Natural killer cell (primary cell): ENCODE results near the gene BCL6B. TPM values are rescaled to one million over a fixed set of nuclear protein-coding genes. Genes with fewer than 3 reads are reported as not detected.

Source experiments
- ATAC-seq, 3 donors: fragments of 150-1000 bp in 2 of 3; fragments of 200-7000 bp in 1 of 3; cut with Tn5 transposase; 1 replicate in 1 of 3; 2 replicates in 2 of 3; pipeline ENCODE4 v1.10.0; 2021; ENCODE audit warnings: mild to moderate bottlenecking in 2 of 3, moderate library complexity in 2 of 3
- DNase-seq, 2 donors: peaks; one replicate each; pipeline versions ENCODE4 v3.0.0 to v3.0.0-alpha.2; 2013 to 2021; ENCODE audit warnings: mixed read lengths in 1 of 2
- H3K27ac ChIP-seq: one replicate; pipeline ENCODE4 v1.5.1; 2013; ENCODE audit warnings: mild to moderate bottlenecking, low read length
- H3K27me3 ChIP-seq: one replicate; pipeline ENCODE4 v1.6.1; 2013; ENCODE audit warnings: low read length; ENCODE audit not compliant: control insufficient read depth, insufficient read depth
- H3K36me3 ChIP-seq: one replicate; pipeline ENCODE4 v1.6.1; 2013; ENCODE audit warnings: low read length; ENCODE audit not compliant: control insufficient read depth, insufficient read depth
- H3K4me1 ChIP-seq: one replicate; pipeline ENCODE4 v1.6.1; 2013; ENCODE audit warnings: low read length; ENCODE audit not compliant: control insufficient read depth, insufficient read depth
- H3K4me3 ChIP-seq: one replicate; pipeline ENCODE4 v1.5.1; 2013; ENCODE audit warnings: low read length
- H3K9me3 ChIP-seq: one replicate; pipeline ENCODE4 v1.6.1; 2013; ENCODE audit warnings: low read length; ENCODE audit not compliant: control insufficient read depth, insufficient read depth
- H3K27ac Mint-ChIP-seq, 2 donors: one replicate each; pipeline ENCODE4 v1.8.0; 2022; ENCODE audit warnings: mild to moderate bottlenecking in 2 of 2, mixed read lengths in 2 of 2, moderate library complexity in 1 of 2
- H3K27me3 Mint-ChIP-seq, 2 donors: one replicate each; pipeline ENCODE4 v1.8.0; 2022; ENCODE audit warnings: low read depth in 2 of 2, mixed read lengths in 2 of 2
- H3K36me3 Mint-ChIP-seq: one replicate; pipeline ENCODE4 v1.8.0; 2022; ENCODE audit warnings: mixed read lengths
- H3K4me1 Mint-ChIP-seq, 2 donors: one replicate each; pipeline ENCODE4 v1.8.0; 2022; ENCODE audit warnings: mixed read lengths in 2 of 2
- H3K4me3 Mint-ChIP-seq: one replicate; pipeline ENCODE4 v1.8.0; 2022; ENCODE audit warnings: mild to moderate bottlenecking, moderate library complexity, mixed read lengths
- H3K9me3 Mint-ChIP-seq, 2 donors: one replicate each; pipeline ENCODE4 v1.8.0; 2022; ENCODE audit warnings: mixed read lengths in 2 of 2
- WGBS: methylation state at CpG from one replicate; pipeline ENCODE4 v1.1.7; 2013; ENCODE audit warnings: missing lambda C conversion rate; ENCODE audit not compliant: insufficient coverage; 5-methylcytosine and 5-hydroxymethylcytosine counted together
- intact Hi-C: fragments of 100-400 bp; cut with micrococcal nuclease; formaldehyde crosslinking; loops from one replicate; pipeline ENCODE4 v1.14.2; 2022
- total RNA-seq, 4 donors: library from RNA; stranded (reverse); fragments of 120-200 nt in 1 of 4; gene quantifications; one replicate each; pipeline versions ENCODE4 v1.2.3 to v1.2.4, GENCODE V29; 2013 to 2022
- TF ChIP-seq, protein P1 (sequence below): fragments of 200-600 bp; IDR thresholded peaks from one replicate; pipeline ENCODE4 v1.8.0; 2022; ENCODE audit warnings: antibody characterized with exemption

Gene BCL6B
- total RNA-seq, 3 donors from 2014 or later (not counting 1 experiment from before 2014, with no cell fraction given), result 0.49 to 0.84 TPM; not detected in 1

- Mint-ChIP-seq H3K4me3 (no peak overlapping the region), H3K9me3 (peaks cover 8% of the 10 kb centered on the region in 2 donors), H3K4me1 (peaks cover 0 to under 1% of the 10 kb centered on the region in 2 donors), H3K27ac (no peak overlapping the region), H3K27me3 (peaks cover under 1 to 7% of the 10 kb centered on the region in 2 donors), H3K36me3 (peaks cover 12% of the 10 kb centered on the region)
- ATAC-seq, result no peak
- Histone ChIP-seq H3K36me3 (no peaks in the 10 kb centered on the region), H3K4me1 (no peaks in the 10 kb centered on the region), H3K27ac (no peak overlapping the region), H3K4me3 (no peak overlapping the region), H3K9me3 (peaks cover 13% of the 10 kb centered on the region), H3K27me3 (no peaks in the 10 kb centered on the region)
- TF ChIP-seq, protein P1, sequence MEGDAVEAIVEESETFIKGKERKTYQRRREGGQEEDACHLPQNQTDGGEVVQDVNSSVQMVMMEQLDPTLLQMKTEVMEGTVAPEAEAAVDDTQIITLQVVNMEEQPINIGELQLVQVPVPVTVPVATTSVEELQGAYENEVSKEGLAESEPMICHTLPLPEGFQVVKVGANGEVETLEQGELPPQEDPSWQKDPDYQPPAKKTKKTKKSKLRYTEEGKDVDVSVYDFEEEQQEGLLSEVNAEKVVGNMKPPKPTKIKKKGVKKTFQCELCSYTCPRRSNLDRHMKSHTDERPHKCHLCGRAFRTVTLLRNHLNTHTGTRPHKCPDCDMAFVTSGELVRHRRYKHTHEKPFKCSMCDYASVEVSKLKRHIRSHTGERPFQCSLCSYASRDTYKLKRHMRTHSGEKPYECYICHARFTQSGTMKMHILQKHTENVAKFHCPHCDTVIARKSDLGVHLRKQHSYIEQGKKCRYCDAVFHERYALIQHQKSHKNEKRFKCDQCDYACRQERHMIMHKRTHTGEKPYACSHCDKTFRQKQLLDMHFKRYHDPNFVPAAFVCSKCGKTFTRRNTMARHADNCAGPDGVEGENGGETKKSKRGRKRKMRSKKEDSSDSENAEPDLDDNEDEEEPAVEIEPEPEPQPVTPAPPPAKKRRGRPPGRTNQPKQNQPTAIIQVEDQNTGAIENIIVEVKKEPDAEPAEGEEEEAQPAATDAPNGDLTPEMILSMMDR, result no peak
- 87% methylated on average over 4 of the region's 4 CpGs for WGBS
- DNase-seq, result no peak
- intact Hi-C loops, result no loop called here
Observed at GRCh38 chr17:7064261-7064660, 41.4 kb downstream of the BCL6B start.

DNA sequence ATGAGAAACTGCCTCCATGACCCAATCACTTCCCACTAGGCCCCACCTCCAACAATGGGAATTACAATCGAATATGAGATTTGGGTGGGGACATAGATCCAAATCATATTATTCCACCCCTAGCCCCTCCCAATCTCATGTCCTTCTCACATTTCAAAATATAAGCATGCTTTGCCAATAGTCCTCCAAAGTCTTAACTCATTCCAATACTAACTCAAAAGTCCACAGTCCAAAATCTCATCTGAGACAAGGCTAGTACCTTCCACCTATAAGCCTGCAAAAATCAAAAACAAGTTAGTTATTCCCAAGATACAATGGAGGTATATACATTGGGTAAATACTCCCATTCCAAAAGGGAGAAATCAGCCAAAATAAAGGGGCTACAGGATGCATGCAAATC, 44.3 kb downstream of the BCL6B start:
- TF ChIP-seq, protein P1, result no peak
- peaks cover 12% of the 10 kb centered on the region for H3K36me3 Mint-ChIP-seq
- no peak overlapping the region for H3K27ac Mint-ChIP-seq

GRCh38 chr17:7068268-7068667, 45.4 kb downstream of the BCL6B start:
- TF ChIP-seq, protein P1, result no peak
- H3K27me3 ChIP-seq, result no peaks in the 10 kb centered on the region
- WGBS, result no CpG with 5 or more reads among the region's 1 CpG
- ATAC-seq (no peak), DNase-seq (no peak)
- no peak overlapping the region for H3K4me3 ChIP-seq
- peaks cover 8% of the 10 kb centered on the region in 2 donors for H3K9me3 Mint-ChIP-seq
- H3K27ac Mint-ChIP-seq, result no peak overlapping the region
- no peaks in the 10 kb centered on the region for H3K4me1 ChIP-seq
- intact Hi-C loops, result no loop called here
- H3K9me3 ChIP-seq, result peaks cover 13% of the 10 kb centered on the region
- no peaks in the 10 kb centered on the region for H3K36me3 ChIP-seq
- peaks cover 0 to 6% of the 10 kb centered on the region in 2 donors for H3K4me1 Mint-ChIP-seq
- H3K27ac ChIP-seq, result no peak overlapping the region
- no peak overlapping the region for H3K4me3 Mint-ChIP-seq
- peaks cover 12% of the 10 kb centered on the region for H3K36me3 Mint-ChIP-seq
- peaks cover 0 to 12% of the 10 kb centered on the region in 2 donors for H3K27me3 Mint-ChIP-seq

More for the DNA sequence above, 44.3 kb downstream of the BCL6B start:
- Mint-ChIP-seq H3K4me3 (no peak overlapping the region), H3K27me3 (peaks cover 0 to 12% of the 10 kb centered on the region in 2 donors), H3K4me1 (peaks cover 0 to 6% of the 10 kb centered on the region in 2 donors), H3K9me3 (peaks cover 8% of the 10 kb centered on the region in 2 donors)
- DNase-seq (no peak), ATAC-seq (no peak)
- no peak overlapping the region for H3K27ac ChIP-seq
- 100% methylated on average over 1 of the region's 1 CpG for WGBS
- peaks cover 13% of the 10 kb centered on the region for H3K9me3 ChIP-seq
- no peaks in the 10 kb centered on the region for H3K36me3 ChIP-seq
- H3K4me1 ChIP-seq, result no peaks in the 10 kb centered on the region
- intact Hi-C loops, result no loop called here
- no peak overlapping the region for H3K4me3 ChIP-seq
- no peaks in the 10 kb centered on the region for H3K27me3 ChIP-seq

DNA sequence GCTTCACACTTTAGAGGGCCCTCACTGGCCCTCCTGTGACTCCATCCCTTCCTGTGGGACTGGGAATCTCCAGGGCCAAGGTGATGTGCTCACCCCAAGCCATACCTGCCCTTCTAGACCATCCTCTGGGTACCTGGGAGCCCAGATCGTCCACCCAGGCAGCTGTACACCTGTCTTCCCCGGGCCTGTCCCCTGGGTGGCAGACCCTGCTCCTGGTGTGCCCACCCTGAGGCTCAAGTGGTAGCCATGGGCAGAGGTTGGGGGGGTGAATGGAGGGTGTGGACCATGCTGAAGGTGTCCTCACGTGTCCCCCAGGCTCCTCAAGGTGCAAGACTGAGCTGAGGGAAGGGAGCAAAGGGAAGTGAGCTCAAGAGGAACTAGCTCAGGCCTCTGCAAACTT, 47.9 kb downstream of the BCL6B start:
- intact Hi-C loops, result no loop called here
- peaks cover 0 to 6% of the 10 kb centered on the region in 2 donors for H3K4me1 Mint-ChIP-seq
- no peak overlapping the region for H3K27ac Mint-ChIP-seq
- peaks cover 8% of the 10 kb centered on the region in 2 donors for H3K9me3 Mint-ChIP-seq
- Histone ChIP-seq H3K36me3 (no peaks in the 10 kb centered on the region), H3K4me3 (no peak overlapping the region), H3K9me3 (peaks cover 13% of the 10 kb centered on the region), H3K27me3 (no peaks in the 10 kb centered on the region), H3K4me1 (no peaks in the 10 kb centered on the region), H3K27ac (no peak overlapping the region)
- ATAC-seq (no peak), DNase-seq (no peak)
- H3K4me3 Mint-ChIP-seq, result no peak overlapping the region
- TF ChIP-seq, protein P1, result no peak
- 76% methylated on average over 3 of the region's 3 CpGs for WGBS
- H3K36me3 Mint-ChIP-seq, result peaks cover 12% of the 10 kb centered on the region
- H3K27me3 Mint-ChIP-seq, result peaks cover 0 to 4% of the 10 kb centered on the region in 2 donors
